Measurements from ENCODE around the gene TMEM175.

DNA sequence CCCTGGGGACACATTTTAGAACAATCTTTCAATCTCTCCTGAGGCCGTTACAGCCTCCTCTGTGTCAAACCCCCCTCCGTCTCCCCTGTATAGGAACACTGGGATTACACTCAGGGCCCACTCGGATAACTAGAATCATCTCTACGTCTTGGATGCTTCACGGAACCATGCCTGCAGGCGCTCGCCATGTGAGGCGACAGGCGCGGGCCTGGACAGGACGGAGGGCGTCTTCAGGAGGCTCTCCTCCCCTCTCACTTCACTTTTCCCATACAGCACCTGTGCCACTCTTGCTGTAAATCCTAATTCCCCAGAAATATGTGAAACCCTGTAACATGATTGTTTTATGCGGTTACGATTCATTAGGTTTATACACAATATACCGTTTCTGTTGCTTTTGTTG, 50.6 kb downstream of the TMEM175 start:
- TF ChIP-seq CTCF (IDR thresholded peaks at IDR 0.05) (no peak), POLR2A (IDR thresholded peaks at IDR 0.05) (no peak), EP300 (IDR thresholded peaks at IDR 0.05) (no peak), POLR2AphosphoS5 (IDR thresholded peaks at IDR 0.05) (no peak)
